WTC11 (cell line): Measurements from ENCODE around the gene SRRM3. TPM values are rescaled to one million over a fixed set of nuclear protein-coding genes. Genes with fewer than 3 reads are reported as not detected.

Experiments
- ATAC-seq: fragments of 200-7000 bp; cut with Tn5 transposase; 2 replicates; pipeline ENCODE4 v1.10.0; 2021; ENCODE audit warnings: mild to moderate bottlenecking, moderate library complexity
- CTCF ChIA-PET: fragments of 300-600 bp; sonication (Branson Sonifier 250); formaldehyde crosslinking; loops from one replicate; lab custom pipeline; 2021; ENCODE audit warnings: antibody characterized with exemption; lab: Charles Lee
- POLR2A ChIA-PET: fragments of 350-600 bp; sonication (Branson Sonifier 250); formaldehyde crosslinking; loops from one replicate; lab custom pipeline; 2021; ENCODE audit warnings: antibody characterized with exemption; lab: Charles Lee
- DNase-seq: peaks from one replicate; pipeline ENCODE4 v3.0.0; 2021; ENCODE audit warnings: low spot score
- H3K27ac Mint-ChIP-seq: 2 replicates; pipeline ENCODE4 v1.8.0; 2021; ENCODE audit warnings: mixed read lengths
- H3K27me3 Mint-ChIP-seq: 2 replicates; pipeline ENCODE4 v1.8.0; 2021; ENCODE audit warnings: low read depth, mild to moderate bottlenecking, moderate library complexity, mixed read lengths
- H3K36me3 Mint-ChIP-seq: 2 replicates; pipeline ENCODE4 v1.8.0; 2021; ENCODE audit warnings: mixed read lengths
- H3K4me1 Mint-ChIP-seq: 2 replicates; pipeline ENCODE4 v1.8.0; 2022; ENCODE audit warnings: mixed read lengths
- H3K4me3 Mint-ChIP-seq: 2 replicates; pipeline ENCODE4 v1.8.0; 2021; ENCODE audit warnings: mild to moderate bottlenecking, moderate library complexity, mixed read lengths
- H3K9me3 Mint-ChIP-seq: 2 replicates; pipeline ENCODE4 v1.8.0; 2021; ENCODE audit warnings: mixed read lengths
- CREM ChIP-seq: sonication (generic); formaldehyde crosslinking; IDR thresholded peaks from 2 replicates; pipeline ENCODE4 v1.8.1; 2022; ENCODE audit warnings: mild to moderate bottlenecking, missing genetic modification reagents, moderate library complexity
- ETV6 ChIP-seq: sonication (generic); formaldehyde crosslinking; IDR thresholded peaks from 2 replicates; pipeline ENCODE4 v1.8.1; 2022; ENCODE audit warnings: mild to moderate bottlenecking, missing genetic modification reagents
- FOXK1 ChIP-seq: sonication (generic); formaldehyde crosslinking; IDR thresholded peaks from 2 replicates; pipeline ENCODE4 v1.8.0; 2022; ENCODE audit warnings: mild to moderate bottlenecking, moderate library complexity, missing genetic modification reagents
- JUN ChIP-seq: sonication (generic); formaldehyde crosslinking; IDR thresholded peaks from 2 replicates; pipeline ENCODE4 v1.8.0; 2023; ENCODE audit warnings: mild to moderate bottlenecking, missing genetic modification reagents
- NR2C2 ChIP-seq: sonication (generic); formaldehyde crosslinking; IDR thresholded peaks from 2 replicates; pipeline ENCODE4 v1.8.0; 2022; ENCODE audit warnings: mild to moderate bottlenecking, missing genetic modification reagents
- OVOL2 ChIP-seq: fragments of 250-450 bp; sonication (Bioruptor Pico); IDR thresholded peaks from 2 replicates; pipeline ENCODE4 v1.9.0; 2021; ENCODE audit warnings: mild to moderate bottlenecking, borderline replicate concordance
- RELA ChIP-seq: sonication (generic); formaldehyde crosslinking; IDR thresholded peaks from 2 replicates; pipeline ENCODE4 v1.8.1; 2022; ENCODE audit warnings: missing genetic modification reagents, mild to moderate bottlenecking, borderline replicate concordance
- SMAD4 ChIP-seq: sonication (generic); formaldehyde crosslinking; IDR thresholded peaks from 2 replicates; pipeline ENCODE4 v1.8.0; 2022; ENCODE audit warnings: mild to moderate bottlenecking, missing genetic modification reagents
- TP53 ChIP-seq: sonication (generic); formaldehyde crosslinking; IDR thresholded peaks from 2 replicates; pipeline ENCODE4 v1.8.1; 2023; ENCODE audit warnings: mild to moderate bottlenecking, missing genetic modification reagents
- ZNF219 ChIP-seq: sonication (generic); formaldehyde crosslinking; IDR thresholded peaks from 2 replicates; pipeline ENCODE4 v1.8.0; 2023; ENCODE audit warnings: missing genetic modification reagents, mild to moderate bottlenecking, borderline replicate concordance
- ZNF263 ChIP-seq: sonication (generic); formaldehyde crosslinking; IDR thresholded peaks from 2 replicates; pipeline ENCODE4 v1.8.1; 2022; ENCODE audit warnings: low read depth, mild to moderate bottlenecking, moderate library complexity, missing genetic modification reagents
- ZNF317 ChIP-seq: sonication (generic); formaldehyde crosslinking; IDR thresholded peaks from 2 replicates; pipeline ENCODE4 v1.8.1; 2023; ENCODE audit warnings: low read depth, mild to moderate bottlenecking, moderate library complexity, missing genetic modification reagents, borderline replicate concordance
- total RNA-seq: library from RNA; stranded (reverse); gene quantifications from 3 replicates; pipeline ENCODE4 v1.2.3, GENCODE V29; 2021
- TF ChIP-seq, protein P1 (sequence below): sonication (generic); formaldehyde crosslinking; IDR thresholded peaks from 2 replicates; pipeline ENCODE4 v1.8.0; 2023; ENCODE audit warnings: missing genetic modification reagents, mild to moderate bottlenecking, borderline replicate concordance
- TF ChIP-seq, protein P2 (sequence below): fragments of 250-450 bp; sonication (Bioruptor Pico); IDR thresholded peaks from 2 replicates; pipeline ENCODE4 v1.8.0; 2021; ENCODE audit warnings: mild to moderate bottlenecking
- TF ChIP-seq, protein P3 (sequence below): sonication (generic); formaldehyde crosslinking; IDR thresholded peaks from 2 replicates; pipeline ENCODE4 v1.8.0; 2022; ENCODE audit warnings: mild to moderate bottlenecking, missing genetic modification reagents
- TF ChIP-seq, protein P4 (sequence below): sonication (generic); formaldehyde crosslinking; IDR thresholded peaks from 2 replicates; pipeline ENCODE4 v1.8.1; 2023; ENCODE audit warnings: mild to moderate bottlenecking, missing genetic modification reagents, borderline replicate concordance
- TF ChIP-seq, protein P5 (sequence below): sonication (generic); formaldehyde crosslinking; IDR thresholded peaks from 2 replicates; pipeline ENCODE4 v1.8.0; 2023; ENCODE audit warnings: missing genetic modification reagents
- TF ChIP-seq, protein P6 (sequence below): sonication (generic); formaldehyde crosslinking; IDR thresholded peaks from 2 replicates; pipeline ENCODE4 v1.8.0; 2022; ENCODE audit warnings: mild to moderate bottlenecking, missing genetic modification reagents
- TF ChIP-seq, protein P7 (sequence below): sonication (generic); formaldehyde crosslinking; IDR thresholded peaks from 2 replicates; pipeline ENCODE4 v1.8.0; 2022; ENCODE audit warnings: mild to moderate bottlenecking, missing genetic modification reagents

SRRM3 gene
- total RNA-seq, 1 experiment from 2014 or later, result 17.7 TPM

DNA sequence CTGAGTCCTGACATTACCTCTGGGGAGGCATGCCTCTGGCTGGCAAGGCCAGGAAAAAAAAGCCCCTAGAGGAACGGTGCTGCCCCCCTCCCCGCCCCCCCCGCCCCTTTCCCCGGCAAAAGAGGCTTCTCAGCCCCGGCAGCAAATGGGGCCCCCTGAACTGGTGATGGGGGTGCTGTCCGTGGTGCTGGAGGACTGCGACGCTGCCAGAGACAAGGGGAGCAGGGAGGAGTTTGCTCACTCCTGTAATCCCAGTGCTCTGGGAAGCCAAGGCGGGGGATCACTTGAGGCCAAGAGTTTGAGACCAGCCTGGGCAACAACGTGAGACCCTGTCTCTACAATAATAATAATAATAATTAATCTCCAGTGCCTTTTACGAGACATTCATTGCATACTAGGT, 23.7 kb downstream of the SRRM3 start:
- Mint-ChIP-seq H3K27ac (no peak overlapping the region), H3K4me1 (peaks cover 40% of the 10 kb centered on the region), H3K9me3 (no peaks in the 10 kb centered on the region), H3K36me3 (no peaks in the 10 kb centered on the region), H3K4me3 (no peak overlapping the region), H3K27me3 (no peaks in the 10 kb centered on the region; the same call in 1 of the 2 replicates)
- CTCF ChIA-PET, result interaction anchor here (1.2 to 4.0 kb wide), 4 partner anchors 24 to 48 kb away, joined by 3 to 20 read pairs (median 14); partner anchors contain the start of gene SRRM3
- POLR2A ChIA-PET, result no interaction called here
- ATAC-seq, result peak; percentile 69
- peak; percentile 82 for DNase-seq
- TF ChIP-seq, protein P1, sequence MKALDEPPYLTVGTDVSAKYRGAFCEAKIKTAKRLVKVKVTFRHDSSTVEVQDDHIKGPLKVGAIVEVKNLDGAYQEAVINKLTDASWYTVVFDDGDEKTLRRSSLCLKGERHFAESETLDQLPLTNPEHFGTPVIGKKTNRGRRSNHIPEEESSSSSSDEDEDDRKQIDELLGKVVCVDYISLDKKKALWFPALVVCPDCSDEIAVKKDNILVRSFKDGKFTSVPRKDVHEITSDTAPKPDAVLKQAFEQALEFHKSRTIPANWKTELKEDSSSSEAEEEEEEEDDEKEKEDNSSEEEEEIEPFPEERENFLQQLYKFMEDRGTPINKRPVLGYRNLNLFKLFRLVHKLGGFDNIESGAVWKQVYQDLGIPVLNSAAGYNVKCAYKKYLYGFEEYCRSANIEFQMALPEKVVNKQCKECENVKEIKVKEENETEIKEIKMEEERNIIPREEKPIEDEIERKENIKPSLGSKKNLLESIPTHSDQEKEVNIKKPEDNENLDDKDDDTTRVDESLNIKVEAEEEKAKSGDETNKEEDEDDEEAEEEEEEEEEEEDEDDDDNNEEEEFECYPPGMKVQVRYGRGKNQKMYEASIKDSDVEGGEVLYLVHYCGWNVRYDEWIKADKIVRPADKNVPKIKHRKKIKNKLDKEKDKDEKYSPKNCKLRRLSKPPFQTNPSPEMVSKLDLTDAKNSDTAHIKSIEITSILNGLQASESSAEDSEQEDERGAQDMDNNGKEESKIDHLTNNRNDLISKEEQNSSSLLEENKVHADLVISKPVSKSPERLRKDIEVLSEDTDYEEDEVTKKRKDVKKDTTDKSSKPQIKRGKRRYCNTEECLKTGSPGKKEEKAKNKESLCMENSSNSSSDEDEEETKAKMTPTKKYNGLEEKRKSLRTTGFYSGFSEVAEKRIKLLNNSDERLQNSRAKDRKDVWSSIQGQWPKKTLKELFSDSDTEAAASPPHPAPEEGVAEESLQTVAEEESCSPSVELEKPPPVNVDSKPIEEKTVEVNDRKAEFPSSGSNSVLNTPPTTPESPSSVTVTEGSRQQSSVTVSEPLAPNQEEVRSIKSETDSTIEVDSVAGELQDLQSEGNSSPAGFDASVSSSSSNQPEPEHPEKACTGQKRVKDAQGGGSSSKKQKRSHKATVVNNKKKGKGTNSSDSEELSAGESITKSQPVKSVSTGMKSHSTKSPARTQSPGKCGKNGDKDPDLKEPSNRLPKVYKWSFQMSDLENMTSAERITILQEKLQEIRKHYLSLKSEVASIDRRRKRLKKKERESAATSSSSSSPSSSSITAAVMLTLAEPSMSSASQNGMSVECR, result peak; percentile 63; the same call in 1 of the 2 replicates
- TF ChIP-seq FOXK1 (peak; percentile 75), CREM (CRISPR knock-in tag) (0 out of 2 replicates have a peak, but pooled peaks have one; percentile 32), ZNF317 (CRISPR knock-in tag) (no peak), ETV6 (CRISPR knock-in tag) (0 out of 2 replicates have a peak, but pooled peaks have one; percentile 60), ZNF263 (CRISPR knock-in tag) (peak; percentile 43; the same call in 1 of the 2 replicates), RELA (no peak), TP53 (CRISPR knock-in tag) (0 out of 2 replicates have a peak, but pooled peaks have one; percentile 65), JUN (CRISPR knock-in tag) (0 out of 2 replicates have a peak, but pooled peaks have one; percentile 64), NR2C2 (CRISPR knock-in tag) (no peak), ZNF219 (peak; percentile 43; the same call in 1 of the 2 replicates), OVOL2 (no peak), SMAD4 (CRISPR knock-in tag) (0 out of 2 replicates have a peak, but pooled peaks have one; percentile 32)
- TF ChIP-seq, protein P2, sequence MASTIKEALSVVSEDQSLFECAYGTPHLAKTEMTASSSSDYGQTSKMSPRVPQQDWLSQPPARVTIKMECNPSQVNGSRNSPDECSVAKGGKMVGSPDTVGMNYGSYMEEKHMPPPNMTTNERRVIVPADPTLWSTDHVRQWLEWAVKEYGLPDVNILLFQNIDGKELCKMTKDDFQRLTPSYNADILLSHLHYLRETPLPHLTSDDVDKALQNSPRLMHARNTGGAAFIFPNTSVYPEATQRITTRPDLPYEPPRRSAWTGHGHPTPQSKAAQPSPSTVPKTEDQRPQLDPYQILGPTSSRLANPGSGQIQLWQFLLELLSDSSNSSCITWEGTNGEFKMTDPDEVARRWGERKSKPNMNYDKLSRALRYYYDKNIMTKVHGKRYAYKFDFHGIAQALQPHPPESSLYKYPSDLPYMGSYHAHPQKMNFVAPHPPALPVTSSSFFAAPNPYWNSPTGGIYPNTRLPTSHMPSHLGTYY (CRISPR knock-in tag), result no peak
- TF ChIP-seq, protein P3, sequence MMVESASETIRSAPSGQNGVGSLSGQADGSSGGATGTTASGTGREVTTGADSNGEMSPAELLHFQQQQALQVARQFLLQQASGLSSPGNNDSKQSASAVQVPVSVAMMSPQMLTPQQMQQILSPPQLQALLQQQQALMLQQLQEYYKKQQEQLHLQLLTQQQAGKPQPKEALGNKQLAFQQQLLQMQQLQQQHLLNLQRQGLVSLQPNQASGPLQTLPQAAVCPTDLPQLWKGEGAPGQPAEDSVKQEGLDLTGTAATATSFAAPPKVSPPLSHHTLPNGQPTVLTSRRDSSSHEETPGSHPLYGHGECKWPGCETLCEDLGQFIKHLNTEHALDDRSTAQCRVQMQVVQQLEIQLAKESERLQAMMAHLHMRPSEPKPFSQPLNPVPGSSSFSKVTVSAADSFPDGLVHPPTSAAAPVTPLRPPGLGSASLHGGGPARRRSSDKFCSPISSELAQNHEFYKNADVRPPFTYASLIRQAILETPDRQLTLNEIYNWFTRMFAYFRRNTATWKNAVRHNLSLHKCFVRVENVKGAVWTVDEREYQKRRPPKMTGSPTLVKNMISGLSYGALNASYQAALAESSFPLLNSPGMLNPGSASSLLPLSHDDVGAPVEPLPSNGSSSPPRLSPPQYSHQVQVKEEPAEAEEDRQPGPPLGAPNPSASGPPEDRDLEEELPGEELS (CRISPR knock-in tag), result peak; percentile 94
- TF ChIP-seq, protein P4, sequence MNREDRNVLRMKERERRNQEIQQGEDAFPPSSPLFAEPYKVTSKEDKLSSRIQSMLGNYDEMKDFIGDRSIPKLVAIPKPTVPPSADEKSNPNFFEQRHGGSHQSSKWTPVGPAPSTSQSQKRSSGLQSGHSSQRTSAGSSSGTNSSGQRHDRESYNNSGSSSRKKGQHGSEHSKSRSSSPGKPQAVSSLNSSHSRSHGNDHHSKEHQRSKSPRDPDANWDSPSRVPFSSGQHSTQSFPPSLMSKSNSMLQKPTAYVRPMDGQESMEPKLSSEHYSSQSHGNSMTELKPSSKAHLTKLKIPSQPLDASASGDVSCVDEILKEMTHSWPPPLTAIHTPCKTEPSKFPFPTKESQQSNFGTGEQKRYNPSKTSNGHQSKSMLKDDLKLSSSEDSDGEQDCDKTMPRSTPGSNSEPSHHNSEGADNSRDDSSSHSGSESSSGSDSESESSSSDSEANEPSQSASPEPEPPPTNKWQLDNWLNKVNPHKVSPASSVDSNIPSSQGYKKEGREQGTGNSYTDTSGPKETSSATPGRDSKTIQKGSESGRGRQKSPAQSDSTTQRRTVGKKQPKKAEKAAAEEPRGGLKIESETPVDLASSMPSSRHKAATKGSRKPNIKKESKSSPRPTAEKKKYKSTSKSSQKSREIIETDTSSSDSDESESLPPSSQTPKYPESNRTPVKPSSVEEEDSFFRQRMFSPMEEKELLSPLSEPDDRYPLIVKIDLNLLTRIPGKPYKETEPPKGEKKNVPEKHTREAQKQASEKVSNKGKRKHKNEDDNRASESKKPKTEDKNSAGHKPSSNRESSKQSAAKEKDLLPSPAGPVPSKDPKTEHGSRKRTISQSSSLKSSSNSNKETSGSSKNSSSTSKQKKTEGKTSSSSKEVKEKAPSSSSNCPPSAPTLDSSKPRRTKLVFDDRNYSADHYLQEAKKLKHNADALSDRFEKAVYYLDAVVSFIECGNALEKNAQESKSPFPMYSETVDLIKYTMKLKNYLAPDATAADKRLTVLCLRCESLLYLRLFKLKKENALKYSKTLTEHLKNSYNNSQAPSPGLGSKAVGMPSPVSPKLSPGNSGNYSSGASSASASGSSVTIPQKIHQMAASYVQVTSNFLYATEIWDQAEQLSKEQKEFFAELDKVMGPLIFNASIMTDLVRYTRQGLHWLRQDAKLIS (CRISPR knock-in tag), result no peak
- TF ChIP-seq, protein P5, sequence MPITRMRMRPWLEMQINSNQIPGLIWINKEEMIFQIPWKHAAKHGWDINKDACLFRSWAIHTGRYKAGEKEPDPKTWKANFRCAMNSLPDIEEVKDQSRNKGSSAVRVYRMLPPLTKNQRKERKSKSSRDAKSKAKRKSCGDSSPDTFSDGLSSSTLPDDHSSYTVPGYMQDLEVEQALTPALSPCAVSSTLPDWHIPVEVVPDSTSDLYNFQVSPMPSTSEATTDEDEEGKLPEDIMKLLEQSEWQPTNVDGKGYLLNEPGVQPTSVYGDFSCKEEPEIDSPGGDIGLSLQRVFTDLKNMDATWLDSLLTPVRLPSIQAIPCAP (CRISPR knock-in tag), result 0 out of 2 replicates have a peak, but pooled peaks have one; percentile 64
- TF ChIP-seq, protein P6, sequence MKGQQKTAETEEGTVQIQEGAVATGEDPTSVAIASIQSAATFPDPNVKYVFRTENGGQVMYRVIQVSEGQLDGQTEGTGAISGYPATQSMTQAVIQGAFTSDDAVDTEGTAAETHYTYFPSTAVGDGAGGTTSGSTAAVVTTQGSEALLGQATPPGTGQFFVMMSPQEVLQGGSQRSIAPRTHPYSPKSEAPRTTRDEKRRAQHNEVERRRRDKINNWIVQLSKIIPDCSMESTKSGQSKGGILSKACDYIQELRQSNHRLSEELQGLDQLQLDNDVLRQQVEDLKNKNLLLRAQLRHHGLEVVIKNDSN (CRISPR knock-in tag), result peak; percentile 25; the same call in 1 of the 2 replicates
- TF ChIP-seq, protein P7, sequence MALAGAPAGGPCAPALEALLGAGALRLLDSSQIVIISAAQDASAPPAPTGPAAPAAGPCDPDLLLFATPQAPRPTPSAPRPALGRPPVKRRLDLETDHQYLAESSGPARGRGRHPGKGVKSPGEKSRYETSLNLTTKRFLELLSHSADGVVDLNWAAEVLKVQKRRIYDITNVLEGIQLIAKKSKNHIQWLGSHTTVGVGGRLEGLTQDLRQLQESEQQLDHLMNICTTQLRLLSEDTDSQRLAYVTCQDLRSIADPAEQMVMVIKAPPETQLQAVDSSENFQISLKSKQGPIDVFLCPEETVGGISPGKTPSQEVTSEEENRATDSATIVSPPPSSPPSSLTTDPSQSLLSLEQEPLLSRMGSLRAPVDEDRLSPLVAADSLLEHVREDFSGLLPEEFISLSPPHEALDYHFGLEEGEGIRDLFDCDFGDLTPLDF (CRISPR knock-in tag), result 0 out of 2 replicates have a peak, but pooled peaks have one; percentile 50
